Mesendoderm (in vitro differentiated cells): Measurements from ENCODE around the gene GALNT17.

Experiments
- DNase-seq: peaks from one replicate; pipeline ENCODE4 v3.0.0; 2013
- H2AK5ac ChIP-seq: 2 replicates; pipeline ENCODE4 v1.6.1; 2013; ENCODE audit warnings: low read length, inconsistent platforms
- H2BK120ac ChIP-seq: 2 replicates; pipeline ENCODE4 v1.6.1; 2013; ENCODE audit warnings: low read depth, mild to moderate bottlenecking, low read length, moderate library complexity, mixed read lengths
- H2BK15ac ChIP-seq: replicated peaks from 2 replicates; pipeline ENCODE4 v1.6.1; 2013; ENCODE audit warnings: low read depth, mild to moderate bottlenecking, moderate library complexity
- H2BK5ac ChIP-seq: 2 replicates; pipeline ENCODE4 v1.6.1; 2013; ENCODE audit warnings: low read length, inconsistent platforms
- H3K18ac ChIP-seq: 2 replicates; pipeline ENCODE4 v1.6.1; 2013; ENCODE audit warnings: mild to moderate bottlenecking, low read length, mixed read lengths
- H3K23ac ChIP-seq: one replicate; pipeline ENCODE4 v1.6.1; 2013; ENCODE audit warnings: low read length
- H3K27ac ChIP-seq: 2 replicates; pipeline ENCODE4 v1.5.1; 2013; ENCODE audit warnings: low read depth, mild to moderate bottlenecking, inconsistent platforms, low read length, moderate library complexity
- H3K27me3 ChIP-seq: 2 replicates; pipeline ENCODE4 v1.6.1; 2013; ENCODE audit warnings: low read length, control low read depth, mild to moderate bottlenecking, inconsistent platforms; ENCODE audit not compliant: insufficient read depth, poor library complexity
- H3K36me3 ChIP-seq: 2 replicates; pipeline ENCODE4 v1.6.1; 2013; ENCODE audit warnings: low read length, inconsistent platforms; ENCODE audit not compliant: control insufficient read depth, insufficient read depth
- H3K4ac ChIP-seq: one replicate; pipeline ENCODE4 v1.6.1; 2013; ENCODE audit warnings: low read depth, mild to moderate bottlenecking, low read length, moderate library complexity
- H3K4me1 ChIP-seq: 2 replicates; pipeline ENCODE4 v1.6.1; 2013; ENCODE audit warnings: low read depth, low read length, inconsistent platforms; ENCODE audit not compliant: control insufficient read depth
- H3K4me2 ChIP-seq: 2 replicates; pipeline ENCODE4 v1.6.1; 2013; ENCODE audit warnings: low read length
- H3K4me3 ChIP-seq: 2 replicates; pipeline ENCODE4 v1.5.1; 2013; ENCODE audit warnings: mild to moderate bottlenecking, low read length
- H3K56ac ChIP-seq: one replicate; pipeline ENCODE4 v1.6.1; 2013; ENCODE audit warnings: low read length
- H3K79me1 ChIP-seq: 2 replicates; pipeline ENCODE4 v1.6.1; 2013; ENCODE audit warnings: low read length, inconsistent platforms
- H3K79me2 ChIP-seq: 2 replicates; pipeline ENCODE4 v1.6.1; 2013; ENCODE audit warnings: mild to moderate bottlenecking, low read length; ENCODE audit not compliant: control insufficient read depth, insufficient read depth
- H3K9ac ChIP-seq: 2 replicates; pipeline ENCODE4 v1.6.1; 2013; ENCODE audit warnings: low read length, inconsistent platforms
- H4K5ac ChIP-seq: one replicate; pipeline ENCODE4 v1.6.1; 2013; ENCODE audit warnings: low read length
- H4K8ac ChIP-seq: one replicate; pipeline ENCODE4 v1.6.1; 2013; ENCODE audit warnings: low read depth, mild to moderate bottlenecking, control low read depth, low read length, moderate library complexity
- WGBS: extraction: QIAGEN DNeasy Blood & Tissue Kit; methylation state at CpG from one replicate; pipeline ENCODE4 v1.1.7; 2013; ENCODE audit warnings: low lambda C conversion rate, missing lambda C conversion rate; ENCODE audit not compliant: insufficient coverage; ENCODE audit errors: extremely low coverage; 5-methylcytosine and 5-hydroxymethylcytosine counted together

The GALNT17 gene

GRCh38 chr7:71286336-71286735, 154.4 kb downstream of the GALNT17 start:
- H3K4ac ChIP-seq: peak overlapping the region; percentile 89
- no peak overlapping the region for H2AK5ac ChIP-seq
- no CpG with 5 or more reads among the region's 7 CpGs for WGBS
- peak overlapping the region; percentile 47 for H4K5ac ChIP-seq
- H4K8ac ChIP-seq: peak overlapping the region; percentile 15
- peak overlapping the region; percentile 98 for H3K27ac ChIP-seq
- H2BK15ac ChIP-seq: no peak overlapping the region
- peak overlapping the region; percentile 47 for H2BK5ac ChIP-seq
- no peak overlapping the region for H3K4me3 ChIP-seq
- H3K56ac ChIP-seq: peak overlapping the region; percentile 79
- peak overlapping the region; percentile 78 for H3K18ac ChIP-seq
- peaks cover 19% of the 10 kb centered on the region for H3K79me2 ChIP-seq
- peaks cover 9% of the 10 kb centered on the region for H3K4me1 ChIP-seq
- no peak overlapping the region for H3K4me2 ChIP-seq
- peak overlapping the region; percentile 79 for H2BK120ac ChIP-seq
- no peak overlapping the region for H3K23ac ChIP-seq
- no peaks in the 10 kb centered on the region for H3K36me3 ChIP-seq
- H3K79me1 ChIP-seq: peaks cover 4% of the 10 kb centered on the region
- DNase-seq: no peak
- H3K27me3 ChIP-seq: no peaks in the 10 kb centered on the region
- H3K9ac ChIP-seq: peak overlapping the region; percentile 1

GRCh38 chr7:71286924-71287323, 155.0 kb downstream of the GALNT17 start:
- peaks cover 4% of the 10 kb centered on the region for H3K79me1 ChIP-seq
- no peaks in the 10 kb centered on the region for H3K36me3 ChIP-seq

DNA sequence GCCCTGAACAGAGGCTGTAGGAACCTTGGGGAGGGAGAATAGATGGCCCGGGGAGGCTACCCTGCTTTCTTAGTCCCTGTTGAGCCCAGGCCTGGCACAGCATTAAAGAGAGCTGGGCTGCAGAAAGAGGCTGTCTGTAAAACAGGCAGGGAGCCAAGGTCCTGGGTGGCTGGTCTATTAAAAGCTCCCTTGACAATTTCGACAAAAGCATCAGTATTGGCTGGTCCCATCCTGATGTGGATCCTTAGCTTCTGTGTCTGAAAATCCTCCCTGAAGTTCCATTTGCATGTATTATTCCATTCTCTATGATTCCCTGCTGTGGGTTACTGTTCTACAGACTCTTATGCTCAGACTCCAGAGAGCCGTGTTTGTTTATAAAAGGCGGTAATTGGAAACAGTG, 158.5 kb downstream of the GALNT17 start:
- Histone ChIP-seq H3K56ac (no peak overlapping the region), H3K4me3 (no peak overlapping the region), H3K18ac (no peak overlapping the region), H4K5ac (no peak overlapping the region), H2BK15ac (no peak overlapping the region), H3K27ac (no peak overlapping the region), H3K9ac (no peak overlapping the region), H2BK5ac (no peak overlapping the region), H3K36me3 (no peaks in the 10 kb centered on the region), H3K4ac (no peak overlapping the region), H3K79me1 (peaks cover 5% of the 10 kb centered on the region), H4K8ac (no peak overlapping the region), H2AK5ac (no peak overlapping the region), H3K4me1 (peaks cover 7% of the 10 kb centered on the region), H3K27me3 (no peaks in the 10 kb centered on the region), H2BK120ac (no peak overlapping the region), H3K4me2 (no peak overlapping the region), H3K23ac (no peak overlapping the region), H3K79me2 (peaks cover 22% of the 10 kb centered on the region)
- no peak for DNase-seq
- no CpG with 5 or more reads among the region's 4 CpGs for WGBS

More at GRCh38 chr7:71286924-71287323, 155.0 kb downstream of the GALNT17 start:
- Histone ChIP-seq H3K23ac (no peak overlapping the region), H3K4ac (no peak overlapping the region), H2BK120ac (peak overlapping the region; percentile 7), H4K8ac (peak overlapping the region; percentile 15), H2BK15ac (no peak overlapping the region), H3K27ac (peak overlapping the region; percentile 98), H4K5ac (no peak overlapping the region), H3K4me3 (no peak overlapping the region), H3K18ac (peak overlapping the region; percentile 78), H3K27me3 (no peaks in the 10 kb centered on the region), H3K4me1 (peaks cover 9% of the 10 kb centered on the region), H2BK5ac (peak overlapping the region; percentile 47), H3K9ac (peak overlapping the region; percentile 32), H3K4me2 (no peak overlapping the region), H3K79me2 (peaks cover 19% of the 10 kb centered on the region), H3K56ac (peak overlapping the region; percentile 80), H2AK5ac (peak overlapping the region; percentile 46)
- WGBS: no CpG with 5 or more reads among the region's 9 CpGs
- DNase-seq: no peak

GRCh38 chr7:71298378-71298777, 166.4 kb downstream of the GALNT17 start:
- Histone ChIP-seq H3K79me1 (peaks cover 9% of the 10 kb centered on the region), H2BK15ac (no peak overlapping the region), H3K18ac (no peak overlapping the region), H4K5ac (no peak overlapping the region), H3K9ac (no peak overlapping the region), H3K27ac (no peak overlapping the region), H3K23ac (no peak overlapping the region), H4K8ac (no peak overlapping the region), H3K4ac (no peak overlapping the region), H3K4me3 (no peak overlapping the region), H3K79me2 (peaks cover 14% of the 10 kb centered on the region), H3K56ac (no peak overlapping the region), H2BK120ac (no peak overlapping the region), H3K4me2 (no peak overlapping the region), H3K36me3 (no peaks in the 10 kb centered on the region), H3K27me3 (no peaks in the 10 kb centered on the region), H2AK5ac (no peak overlapping the region), H3K4me1 (no peaks in the 10 kb centered on the region), H2BK5ac (no peak overlapping the region)
- DNase-seq: no peak
- no CpG with 5 or more reads among the region's 6 CpGs for WGBS

DNA sequence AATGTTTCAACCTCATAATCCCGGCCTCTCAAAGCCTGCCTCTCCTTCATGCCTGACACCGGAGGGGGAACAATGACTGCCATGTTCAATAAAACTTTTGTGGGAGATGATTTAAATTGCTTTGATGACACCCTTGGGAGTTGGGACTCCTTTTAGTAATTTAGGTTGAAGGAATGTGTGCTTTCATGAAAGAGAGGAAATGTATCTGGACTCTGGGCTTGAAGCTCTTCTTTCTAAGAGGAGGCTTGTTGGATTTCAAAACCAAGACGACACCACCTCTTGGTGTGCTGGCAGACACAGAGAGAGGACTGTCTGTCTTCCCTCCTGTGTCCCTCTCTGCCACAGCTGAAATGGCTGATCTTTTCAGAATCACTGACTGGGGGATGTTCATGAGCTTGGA, 168.1 kb downstream of the GALNT17 start:
- WGBS: no CpG with 5 or more reads among the region's 3 CpGs
- Histone ChIP-seq H2BK120ac (no peak overlapping the region), H3K36me3 (no peaks in the 10 kb centered on the region), H3K79me1 (peaks cover 11% of the 10 kb centered on the region), H3K4ac (no peak overlapping the region), H3K4me3 (no peak overlapping the region), H3K9ac (no peak overlapping the region), H3K27me3 (no peaks in the 10 kb centered on the region), H4K5ac (no peak overlapping the region), H4K8ac (no peak overlapping the region), H2AK5ac (no peak overlapping the region), H2BK15ac (no peak overlapping the region), H3K79me2 (peaks cover 12% of the 10 kb centered on the region), H3K4me2 (no peak overlapping the region), H3K18ac (peak overlapping the region; percentile 4), H2BK5ac (no peak overlapping the region), H3K23ac (no peak overlapping the region), H3K4me1 (peaks cover 5% of the 10 kb centered on the region), H3K56ac (peak overlapping the region; percentile 44), H3K27ac (no peak overlapping the region)
- no peak for DNase-seq

GRCh38 chr7:71300603-71301002, 168.7 kb downstream of the GALNT17 start:
- Histone ChIP-seq H2BK120ac (no peak overlapping the region), H3K4me2 (no peak overlapping the region), H3K36me3 (no peaks in the 10 kb centered on the region), H2AK5ac (no peak overlapping the region), H3K56ac (no peak overlapping the region), H2BK5ac (no peak overlapping the region), H3K27ac (no peak overlapping the region), H3K79me1 (peaks cover 13% of the 10 kb centered on the region), H3K79me2 (peaks cover 12% of the 10 kb centered on the region), H3K4me3 (no peak overlapping the region), H4K5ac (no peak overlapping the region), H4K8ac (no peak overlapping the region), H3K18ac (peak overlapping the region; percentile 4), H3K23ac (no peak overlapping the region), H3K4me1 (peaks cover 5% of the 10 kb centered on the region), H3K9ac (no peak overlapping the region), H3K4ac (no peak overlapping the region), H2BK15ac (no peak overlapping the region), H3K27me3 (no peaks in the 10 kb centered on the region)
- DNase-seq: no peak
- WGBS: no CpG with 5 or more reads among the region's 6 CpGs
